BLaER1 treated with 17β-estradiol and CSF1 and Interleukin-3, amounts not matched to agents 10 nM and 100 nM (cell line): ENCODE results near the gene KLC4.
"Not testable (repeated sequence)": the region's sequence is repeated elsewhere in the genome, so short reads cannot be mapped to it uniquely, and the experiment has no call there.

ENCODE experiments used
- H3K27ac ChIP-seq, 11 experiments: shearing (Covaris generic); formaldehyde crosslinking; 2 replicates each; pipeline ENCODE4 v1.8.1; 2022
- H3K27me3 ChIP-seq, 11 experiments: shearing (Covaris generic); formaldehyde crosslinking; 2 replicates each; pipeline ENCODE4 v1.8.1; 2022
- H3K36me3 ChIP-seq, 11 experiments: shearing (Covaris generic); formaldehyde crosslinking; 2 replicates each; pipeline ENCODE4 v1.8.1; 2022
- H3K4me1 ChIP-seq, 10 experiments: shearing (Covaris generic); formaldehyde crosslinking; 2 replicates each; pipeline ENCODE4 v1.8.1; 2022
- H3K4me2 ChIP-seq, 11 experiments: shearing (Covaris generic); formaldehyde crosslinking; 2 replicates each; pipeline ENCODE4 v1.8.1; 2022
- H3K4me3 ChIP-seq, 10 experiments: shearing (Covaris generic); formaldehyde crosslinking; 2 replicates each; pipeline ENCODE4 v1.8.1; 2022
- H3K9ac ChIP-seq, 11 experiments: shearing (Covaris generic); formaldehyde crosslinking; 2 replicates each; pipeline ENCODE4 v1.8.1; 2022
- H3K9me3 ChIP-seq, 11 experiments: shearing (Covaris generic); formaldehyde crosslinking; replicated peaks in 1 of 11; 2 replicates each; pipeline ENCODE4 v1.8.1; 2022
- H4K20me1 ChIP-seq, 11 experiments: shearing (Covaris generic); formaldehyde crosslinking; 2 replicates each; pipeline ENCODE4 v1.8.1; 2022
- Cebpa-rat ChIP-seq, 11 experiments: shearing (Covaris generic); IDR thresholded peaks; 2 replicates each; pipeline ENCODE4 v1.8.1; 2022

KLC4 gene

GRCh38 chr6:43103253-43103876 is 43.9 kb downstream of the KLC4 start:
- no peaks in the 10 kb centered on the region for H3K9me3 ChIP-seq
- peaks cover 0 to 16% (median 0%) of the 10 kb centered on the region in 11 experiments; a peak in 6 of 22 replicates for H3K36me3 ChIP-seq
- TF ChIP-seq Cebpa-rat (IDR thresholded peaks at IDR 0.05) = no peak
- H3K27me3 ChIP-seq = no peaks in the 10 kb centered on the region
- no peak overlapping the region for H3K27ac ChIP-seq
- H3K4me2 ChIP-seq = no peak overlapping the region
- H3K4me1 ChIP-seq = peaks cover 0 to 11% (median 6%) of the 10 kb centered on the region in 10 experiments; a peak in 7 of 20 replicates
- no peak overlapping the region for H3K4me3 ChIP-seq
- peaks cover 0 to 36% (median 9%) of the 10 kb centered on the region in 11 experiments; a peak in 11 of 22 replicates for H4K20me1 ChIP-seq
- 0 out of 22 replicates have a peak overlapping the region, but pooled peaks of 1 of the 11 experiments have one; percentile 8 for H3K9ac ChIP-seq

- no peaks in the 10 kb centered on the region for H3K9me3 ChIP-seq
- no peak overlapping the region for H3K4me2 ChIP-seq
- H3K36me3 ChIP-seq = peaks cover 0 to 16% (median 0%) of the 10 kb centered on the region in 11 experiments; a peak in 6 of 22 replicates
- H3K27me3 ChIP-seq = no peaks in the 10 kb centered on the region
- no peak for TF ChIP-seq Cebpa-rat (IDR thresholded peaks at IDR 0.05)
- peaks cover 0 to 46% (median 9%) of the 10 kb centered on the region in 11 experiments; a peak in 10 of 22 replicates for H4K20me1 ChIP-seq
- H3K4me1 ChIP-seq = peaks cover 0 to 8% (median 6%) of the 10 kb centered on the region in 10 experiments; a peak in 7 of 20 replicates
- no peak overlapping the region for H3K27ac ChIP-seq
- H3K9ac ChIP-seq = no peak overlapping the region
- no peak overlapping the region for H3K4me3 ChIP-seq
These were observed 46.2 kb downstream of the KLC4 start for GRCh38 chr6:43105538-43106222.

GRCh38 chr6:43107344-43108062 is 48.1 kb downstream of the KLC4 start:
- Histone ChIP-seq H3K9me3 (no peaks in the 10 kb centered on the region), H3K4me2 (no peak overlapping the region), H3K4me1 (peaks cover 0 to 14% (median 2%) of the 10 kb centered on the region in 10 experiments; a peak in 10 of 20 replicates), H3K9ac (no peak overlapping the region), H4K20me1 (peaks cover 0 to 37% (median 9%) of the 10 kb centered on the region in 11 experiments; a peak in 10 of 22 replicates), H3K4me3 (no peak overlapping the region), H3K36me3 (peaks cover 0 to 16% (median 0%) of the 10 kb centered on the region in 11 experiments; a peak in 6 of 22 replicates), H3K27ac (no peak overlapping the region), H3K27me3 (no peaks in the 10 kb centered on the region)
- no peak for TF ChIP-seq Cebpa-rat (IDR thresholded peaks at IDR 0.05)

GRCh38 chr6:43113431-43114260 is 54.2 kb downstream of the KLC4 start:
- Histone ChIP-seq H3K4me3 (no peak overlapping the region), H4K20me1 (peaks cover 0 to 29% (median 0%) of the 10 kb centered on the region in 11 experiments; a peak in 4 of 22 replicates), H3K27ac (peak overlapping the region in 10 of 11 experiments; percentile 55 to 90 (median 84); a peak in 19 of 22 replicates)

GRCh38 chr6:43115365-43115764 is 55.9 kb downstream of the KLC4 start:
- no peak for TF ChIP-seq Cebpa-rat (IDR thresholded peaks at IDR 0.05)
- Histone ChIP-seq H4K20me1 (peaks cover 0 to 37% (median 3%) of the 10 kb centered on the region in 11 experiments; a peak in 11 of 22 replicates), H3K4me1 (peaks cover 40 to 79% (median 60%) of the 10 kb centered on the region in 10 experiments), H3K27ac (peak overlapping the region in 9 of 11 experiments; percentile 70 to 90 (median 84); a peak in 19 of 22 replicates), H3K9me3 (no peaks in the 10 kb centered on the region), H3K27me3 (no peaks in the 10 kb centered on the region), H3K4me2 (peak overlapping the region; percentile 61 to 94 (median 78); a peak in 21 of 22 replicates), H3K36me3 (no peaks in the 10 kb centered on the region), H3K4me3 (no peak overlapping the region), H3K9ac (peak overlapping the region in 8 of 11 experiments; percentile 51 to 68 (median 64); a peak in 10 of 22 replicates)

More at GRCh38 chr6:43113431-43114260, 54.2 kb downstream of the KLC4 start:
- TF ChIP-seq Cebpa-rat (IDR thresholded peaks at IDR 0.05) = no peak
- Histone ChIP-seq H3K9ac (peak overlapping the region in 10 of 11 experiments; percentile 48 to 77 (median 68); a peak in 19 of 22 replicates), H3K4me2 (peak overlapping the region; percentile 20 to 81 (median 63); a peak in 19 of 22 replicates), H3K9me3 (no peaks in the 10 kb centered on the region), H3K36me3 (no peaks in the 10 kb centered on the region), H3K27me3 (no peaks in the 10 kb centered on the region), H3K4me1 (peaks cover 39 to 67% (median 56%) of the 10 kb centered on the region in 10 experiments)

- H3K9ac ChIP-seq = peak overlapping the region in 3 of 11 experiments; percentile 60 to 68 (median 64); a peak in 3 of 22 replicates
- peak overlapping the region in 8 of 11 experiments; percentile 78 to 90 (median 84); a peak in 17 of 22 replicates for H3K27ac ChIP-seq
- H4K20me1 ChIP-seq = peaks cover 0 to 45% (median 16%) of the 10 kb centered on the region in 11 experiments; a peak in 13 of 22 replicates
- not testable (repeated sequence) for H3K9me3 ChIP-seq, H3K27me3 ChIP-seq, H3K36me3 ChIP-seq, H3K4me3 ChIP-seq
- H3K4me2 ChIP-seq = peak overlapping the region in 8 of 11 experiments; percentile 5 to 94 (median 80); a peak in 10 of 22 replicates
- peaks cover 54 to 89% (median 72%) of the 10 kb centered on the region in 10 experiments for H3K4me1 ChIP-seq
These were observed 58.0 kb downstream of the KLC4 start for GRCh38 chr6:43117466-43117865.

GRCh38 chr6:43119482-43119881 is 60.1 kb downstream of the KLC4 start:
- H3K9me3 ChIP-seq = no peaks in the 10 kb centered on the region
- H3K4me3 ChIP-seq = no peak overlapping the region
- H3K4me1 ChIP-seq = peaks cover 49 to 77% (median 59%) of the 10 kb centered on the region in 10 experiments
- no peak overlapping the region; a peak in 1 of 22 replicates for H3K4me2 ChIP-seq
- peak overlapping the region in 3 of 11 experiments; percentile 18 to 48 (median 29); a peak in 3 of 22 replicates for H3K27ac ChIP-seq
- peaks cover 0 to 61% (median 21%) of the 10 kb centered on the region in 11 experiments; a peak in 14 of 22 replicates for H4K20me1 ChIP-seq
- H3K27me3 ChIP-seq = no peaks in the 10 kb centered on the region
- H3K36me3 ChIP-seq = no peaks in the 10 kb centered on the region
- no peak for TF ChIP-seq Cebpa-rat (IDR thresholded peaks at IDR 0.05)
- no peak overlapping the region for H3K9ac ChIP-seq
